ENCODE measurements around the gene HOXB5. TPM values are rescaled to one million over a fixed set of nuclear protein-coding genes. Genes with fewer than 3 reads are reported as not detected.

The HOXB5 gene
- total RNA-seq, 2 donors from 2014 or later: 11.0 to 22.7 TPM

DNA sequence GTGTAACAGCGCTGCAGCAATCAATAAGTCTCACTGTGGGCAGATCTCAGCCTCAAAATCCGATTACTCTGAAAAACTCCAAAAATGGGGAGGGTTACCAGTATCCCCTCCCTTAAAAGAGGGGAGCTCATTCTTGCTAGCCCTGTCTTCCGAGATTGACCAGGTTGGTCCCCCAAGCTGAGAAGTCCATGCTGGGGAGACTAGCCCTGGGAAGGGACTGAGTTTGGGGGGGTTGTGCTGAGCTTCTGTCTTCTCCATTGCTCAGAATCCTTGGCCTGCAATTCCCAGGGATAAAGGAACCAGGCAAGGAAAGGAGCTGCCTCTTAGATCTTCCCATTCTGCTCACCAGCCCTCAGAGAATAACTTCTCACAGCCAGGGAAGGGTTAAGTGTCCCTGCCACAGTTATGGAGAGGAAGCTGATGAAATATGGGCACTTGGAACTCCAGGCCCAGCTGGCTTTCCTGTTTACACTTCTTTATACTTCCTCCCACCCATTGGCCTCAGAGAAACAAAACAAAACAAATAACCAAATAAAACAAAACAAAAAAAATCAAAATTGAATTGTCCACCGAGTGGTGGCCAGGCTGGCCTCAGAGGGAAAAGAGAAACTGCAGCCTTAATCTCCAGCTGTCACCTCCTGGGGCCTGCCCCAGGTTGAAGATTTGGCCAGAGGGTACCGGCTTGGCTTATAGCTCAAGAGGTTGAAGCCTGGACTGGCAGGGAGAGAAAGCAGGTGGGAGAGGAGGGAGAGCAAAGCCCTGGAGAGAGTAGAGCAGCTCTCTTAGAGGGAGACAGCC is 6.1 kb downstream of the HOXB5 start:
- Histone ChIP-seq H3K9me3 (no peaks in the 10 kb centered on the region), H3K36me3 (no peaks in the 10 kb centered on the region), H3K27ac (peak overlapping the region; percentile 88), H3K4me3 (no peak overlapping the region), H3K4me1 (peaks cover 9% of the 10 kb centered on the region), H3K27me3 (no peaks in the 10 kb centered on the region), H3K9ac (ENCODE audit: low read depth in 2 of 2, low read length in 2 of 2) (peak overlapping the region; percentile 76 to 78)
- intact Hi-C loops (cut with DNase I): no loop called here
- DNase-seq: no peak
- TF ChIP-seq CTCF (IDR thresholded peaks at IDR 0.05): no peak

DNA sequence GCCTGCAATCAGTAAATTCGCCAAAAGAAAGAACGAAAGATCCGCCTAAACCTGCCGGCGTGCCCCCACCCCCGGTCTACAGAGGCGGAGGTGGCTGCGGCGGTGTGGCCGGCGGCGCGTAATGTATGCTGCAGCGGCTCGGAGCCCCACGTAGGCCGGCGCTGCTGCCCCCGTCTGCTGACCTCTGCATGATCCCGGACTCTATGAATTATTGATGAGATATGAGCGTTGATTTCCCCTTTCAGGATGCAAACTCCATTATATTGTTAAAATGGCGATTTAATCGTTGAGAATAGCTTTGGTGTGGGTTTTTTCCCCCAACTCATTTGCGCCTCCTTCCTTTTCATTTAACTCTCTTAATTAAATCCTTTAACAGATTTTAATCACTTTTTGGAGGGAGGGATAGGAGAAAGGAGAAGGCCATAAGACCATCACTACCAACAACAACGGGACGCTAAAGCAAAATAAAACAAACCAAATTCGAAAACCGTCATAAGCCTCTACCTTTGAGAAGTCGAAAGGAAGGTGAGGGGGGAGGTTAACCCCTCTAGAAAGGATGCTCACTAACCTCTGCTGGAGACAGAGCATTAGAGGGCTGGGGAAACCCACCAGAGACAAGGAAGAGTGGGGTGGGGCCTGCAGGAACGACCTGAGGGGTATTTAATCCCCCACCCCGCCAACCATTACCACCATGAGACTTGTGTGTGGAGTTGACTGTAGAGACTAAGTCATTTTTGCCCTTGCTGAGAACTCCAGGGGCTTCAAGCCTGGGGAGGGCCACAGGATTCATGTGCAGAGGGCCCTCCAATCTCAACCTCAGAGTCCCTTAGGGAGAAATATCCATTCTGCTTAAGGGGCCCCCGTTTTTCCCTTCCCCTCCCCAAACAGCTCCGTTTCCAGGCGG is 7.0 kb downstream of the HOXB5 start:
- H3K4me1 ChIP-seq: peaks cover 9% of the 10 kb centered on the region
- DNase-seq: no peak
- intact Hi-C loops (cut with DNase I): no loop called here

GRCh38 chr17:48584223-48584741 is 9.3 kb downstream of the HOXB5 start:
- intact Hi-C loops (cut with DNase I): no loop called here
- no peak overlapping the region for H3K27ac ChIP-seq
- peaks cover 3% of the 10 kb centered on the region for H3K27me3 ChIP-seq
- peaks cover 21% of the 10 kb centered on the region for H3K4me1 ChIP-seq
- no peak overlapping the region for H3K9ac ChIP-seq (ENCODE audit: low read depth in 2 of 2, low read length in 2 of 2)
- H3K36me3 ChIP-seq: no peaks in the 10 kb centered on the region
- no peak overlapping the region for H3K4me3 ChIP-seq
- H3K9me3 ChIP-seq: no peaks in the 10 kb centered on the region
- DNase-seq: no peak
- no peak for TF ChIP-seq CTCF (IDR thresholded peaks at IDR 0.05)

More for the DNA sequence above, 7.0 kb downstream of the HOXB5 start:
- TF ChIP-seq CTCF (IDR thresholded peaks at IDR 0.05): no peak
- peak overlapping the region; percentile 88 for H3K27ac ChIP-seq
- no peaks in the 10 kb centered on the region for H3K9me3 ChIP-seq
- H3K9ac ChIP-seq (ENCODE audit: low read depth in 2 of 2, low read length in 2 of 2): peak overlapping the region; percentile 76 to 78
- no peaks in the 10 kb centered on the region for H3K36me3 ChIP-seq
- peak overlapping the region; percentile 51 for H3K4me3 ChIP-seq
- H3K27me3 ChIP-seq: peaks cover 3% of the 10 kb centered on the region

GRCh38 chr17:48583708-48584222 is 9.8 kb downstream of the HOXB5 start:
- Histone ChIP-seq H3K36me3 (no peaks in the 10 kb centered on the region), H3K27ac (no peak overlapping the region), H3K9me3 (no peaks in the 10 kb centered on the region), H3K9ac (ENCODE audit: low read depth in 2 of 2, low read length in 2 of 2) (no peak overlapping the region), H3K4me3 (no peak overlapping the region), H3K4me1 (peaks cover 21% of the 10 kb centered on the region), H3K27me3 (peaks cover 3% of the 10 kb centered on the region)
- no peak for DNase-seq
- intact Hi-C loops (cut with DNase I): no loop called here
- TF ChIP-seq CTCF (IDR thresholded peaks at IDR 0.05): no peak

DNA sequence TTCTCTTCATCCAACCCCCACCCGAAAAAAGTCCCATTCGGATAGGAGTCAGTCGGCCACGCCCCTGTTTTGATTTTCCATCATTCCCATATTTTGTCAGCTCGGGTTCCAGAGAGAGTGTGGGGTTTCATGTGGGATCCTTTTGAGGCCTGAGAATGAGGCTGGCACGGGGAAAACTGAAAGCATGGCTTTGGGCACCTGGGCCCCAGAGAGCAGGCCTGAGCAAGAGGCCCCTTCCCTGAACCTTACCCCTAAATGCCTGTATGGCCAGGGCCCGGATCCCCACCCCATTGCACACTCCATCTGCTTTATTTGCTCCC is 10.9 kb downstream of the HOXB5 start:
- no peak for DNase-seq
- Histone ChIP-seq H3K4me3 (peak overlapping the region; percentile 39), H3K36me3 (no peaks in the 10 kb centered on the region), H3K9ac (ENCODE audit: low read depth in 2 of 2, low read length in 2 of 2) (peak overlapping the region; percentile 5 to 67), H3K4me1 (peaks cover 21% of the 10 kb centered on the region), H3K27ac (peak overlapping the region; percentile 70), H3K27me3 (peaks cover 3% of the 10 kb centered on the region), H3K9me3 (no peaks in the 10 kb centered on the region)
- TF ChIP-seq CTCF (IDR thresholded peaks at IDR 0.05): no peak
- intact Hi-C loops (cut with DNase I): no loop called here

Measured in colonic mucosa (tissue), 4 donors.